WTC11 (cell line): ENCODE data around the gene ATP5MG. TPM values are rescaled to one million over a fixed set of nuclear protein-coding genes. Genes with fewer than 3 reads are reported as not detected.

Experiments used
- ATAC-seq: fragments of 200-7000 bp; cut with Tn5 transposase; 2 replicates; pipeline ENCODE4 v1.10.0; 2021; ENCODE audit warnings: mild to moderate bottlenecking, moderate library complexity
- CTCF ChIA-PET: fragments of 300-600 bp; sonication (Branson Sonifier 250); formaldehyde crosslinking; loops from one replicate; lab custom pipeline; 2021; ENCODE audit warnings: antibody characterized with exemption; lab: Charles Lee
- POLR2A ChIA-PET: fragments of 350-600 bp; sonication (Branson Sonifier 250); formaldehyde crosslinking; loops from one replicate; lab custom pipeline; 2021; ENCODE audit warnings: antibody characterized with exemption; lab: Charles Lee
- DNase-seq: peaks from one replicate; pipeline ENCODE4 v3.0.0; 2021; ENCODE audit warnings: low spot score
- H3K27ac Mint-ChIP-seq: 2 replicates; pipeline ENCODE4 v1.8.0; 2021; ENCODE audit warnings: mixed read lengths
- H3K27me3 Mint-ChIP-seq: 2 replicates; pipeline ENCODE4 v1.8.0; 2021; ENCODE audit warnings: low read depth, mild to moderate bottlenecking, moderate library complexity, mixed read lengths
- H3K36me3 Mint-ChIP-seq: 2 replicates; pipeline ENCODE4 v1.8.0; 2021; ENCODE audit warnings: mixed read lengths
- H3K4me1 Mint-ChIP-seq: 2 replicates; pipeline ENCODE4 v1.8.0; 2022; ENCODE audit warnings: mixed read lengths
- H3K4me3 Mint-ChIP-seq: 2 replicates; pipeline ENCODE4 v1.8.0; 2021; ENCODE audit warnings: mild to moderate bottlenecking, moderate library complexity, mixed read lengths
- H3K9me3 Mint-ChIP-seq: 2 replicates; pipeline ENCODE4 v1.8.0; 2021; ENCODE audit warnings: mixed read lengths
- ATF1 ChIP-seq: sonication (generic); formaldehyde crosslinking; IDR thresholded peaks from 2 replicates; pipeline ENCODE4 v1.8.1; 2023; ENCODE audit warnings: mild to moderate bottlenecking, moderate library complexity, missing genetic modification reagents
- IRF1 ChIP-seq: sonication (generic); formaldehyde crosslinking; IDR thresholded peaks from 2 replicates; pipeline ENCODE4 v1.8.0; 2023; ENCODE audit warnings: missing genetic modification reagents
- KAT7 ChIP-seq: sonication (generic); formaldehyde crosslinking; IDR thresholded peaks from 2 replicates; pipeline ENCODE4 v1.8.1; 2023; ENCODE audit warnings: missing genetic modification reagents, mild to moderate bottlenecking, borderline replicate concordance
- MXD4 ChIP-seq: fragments of 250-450 bp; sonication (Bioruptor Pico); IDR thresholded peaks from 2 replicates; pipeline ENCODE4 v1.8.0; 2021; ENCODE audit warnings: mild to moderate bottlenecking, moderate library complexity, borderline replicate concordance
- NR3C1 ChIP-seq: sonication (generic); formaldehyde crosslinking; conservative IDR thresholded peaks from 2 replicates; pipeline ENCODE4 v1.8.1; 2023; ENCODE audit warnings: low read depth, mild to moderate bottlenecking, missing genetic modification reagents
- PRDM15 ChIP-seq: sonication (generic); formaldehyde crosslinking; IDR thresholded peaks from 2 replicates; pipeline ENCODE4 v1.8.0; 2022; ENCODE audit warnings: missing genetic modification reagents
- PRRX2 ChIP-seq: fragments of 250-450 bp; sonication (Bioruptor Pico); IDR thresholded peaks from 2 replicates; pipeline ENCODE4 v1.8.0; 2021; ENCODE audit warnings: mild to moderate bottlenecking
- ZNF512 ChIP-seq: sonication (generic); formaldehyde crosslinking; IDR thresholded peaks from 2 replicates; pipeline ENCODE4 v1.8.1; 2022; ENCODE audit warnings: missing genetic modification reagents, borderline replicate concordance
- total RNA-seq: library from RNA; stranded (reverse); gene quantifications from 3 replicates; pipeline ENCODE4 v1.2.3, GENCODE V29; 2021
- TF ChIP-seq, protein P1 (sequence below): sonication (generic); formaldehyde crosslinking; IDR thresholded peaks from 2 replicates; pipeline ENCODE4 v1.8.0; 2022; ENCODE audit warnings: mild to moderate bottlenecking, missing genetic modification reagents
- TF ChIP-seq, protein P2 (sequence below): fragments of 250-450 bp; sonication (Bioruptor Pico); IDR thresholded peaks from 2 replicates; pipeline ENCODE4 v1.9.0; 2021; ENCODE audit warnings: moderate library complexity, mild to moderate bottlenecking, inconsistent platforms, borderline replicate concordance
- TF ChIP-seq, protein P3 (sequence below): fragments of 250-450 bp; sonication (Bioruptor Pico); conservative IDR thresholded peaks from 2 replicates; pipeline ENCODE4 v1.9.0; 2021; ENCODE audit warnings: mild to moderate bottlenecking

ATP5MG gene
- total RNA-seq, 1 experiment from 2014 or later, result 251 TPM

- TF ChIP-seq, protein P1, sequence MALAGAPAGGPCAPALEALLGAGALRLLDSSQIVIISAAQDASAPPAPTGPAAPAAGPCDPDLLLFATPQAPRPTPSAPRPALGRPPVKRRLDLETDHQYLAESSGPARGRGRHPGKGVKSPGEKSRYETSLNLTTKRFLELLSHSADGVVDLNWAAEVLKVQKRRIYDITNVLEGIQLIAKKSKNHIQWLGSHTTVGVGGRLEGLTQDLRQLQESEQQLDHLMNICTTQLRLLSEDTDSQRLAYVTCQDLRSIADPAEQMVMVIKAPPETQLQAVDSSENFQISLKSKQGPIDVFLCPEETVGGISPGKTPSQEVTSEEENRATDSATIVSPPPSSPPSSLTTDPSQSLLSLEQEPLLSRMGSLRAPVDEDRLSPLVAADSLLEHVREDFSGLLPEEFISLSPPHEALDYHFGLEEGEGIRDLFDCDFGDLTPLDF (CRISPR knock-in tag), result no peak
- TF ChIP-seq ATF1 (CRISPR knock-in tag), result no peak
- no peak for TF ChIP-seq PRRX2
- TF ChIP-seq NR3C1, result no peak
- TF ChIP-seq KAT7 (CRISPR knock-in tag), result no peak
- TF ChIP-seq IRF1 (CRISPR knock-in tag), result no peak
Measured at GRCh38 chr11:118442301-118442700, 40.9 kb downstream of the ATP5MG start (continued).

- peaks cover 10% of the 10 kb centered on the region for H3K36me3 Mint-ChIP-seq
- no peaks in the 10 kb centered on the region for H3K27me3 Mint-ChIP-seq
- no peaks in the 10 kb centered on the region for H3K9me3 Mint-ChIP-seq
- H3K4me1 Mint-ChIP-seq, result peaks cover 56% of the 10 kb centered on the region
- CTCF ChIA-PET, result no interaction called here
- DNase-seq (no peak), ATAC-seq (no peak)
- H3K27ac Mint-ChIP-seq, result no peak overlapping the region
- no peak overlapping the region for H3K4me3 Mint-ChIP-seq
- TF ChIP-seq ZNF512 (CRISPR knock-in tag) (no peak), KAT7 (CRISPR knock-in tag) (no peak), MXD4 (CRISPR knock-in tag) (no peak), PRDM15 (no peak)
- TF ChIP-seq, protein P2, sequence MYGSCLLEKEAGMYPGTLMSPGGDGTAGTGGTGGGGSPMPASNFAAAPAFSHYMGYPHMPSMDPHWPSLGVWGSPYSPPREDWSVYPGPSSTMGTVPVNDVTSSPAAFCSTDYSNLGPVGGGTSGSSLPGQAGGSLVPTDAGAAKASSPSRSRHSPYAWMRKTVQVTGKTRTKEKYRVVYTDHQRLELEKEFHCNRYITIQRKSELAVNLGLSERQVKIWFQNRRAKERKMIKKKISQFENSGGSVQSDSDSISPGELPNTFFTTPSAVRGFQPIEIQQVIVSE, result no peak
- TF ChIP-seq, protein P3, sequence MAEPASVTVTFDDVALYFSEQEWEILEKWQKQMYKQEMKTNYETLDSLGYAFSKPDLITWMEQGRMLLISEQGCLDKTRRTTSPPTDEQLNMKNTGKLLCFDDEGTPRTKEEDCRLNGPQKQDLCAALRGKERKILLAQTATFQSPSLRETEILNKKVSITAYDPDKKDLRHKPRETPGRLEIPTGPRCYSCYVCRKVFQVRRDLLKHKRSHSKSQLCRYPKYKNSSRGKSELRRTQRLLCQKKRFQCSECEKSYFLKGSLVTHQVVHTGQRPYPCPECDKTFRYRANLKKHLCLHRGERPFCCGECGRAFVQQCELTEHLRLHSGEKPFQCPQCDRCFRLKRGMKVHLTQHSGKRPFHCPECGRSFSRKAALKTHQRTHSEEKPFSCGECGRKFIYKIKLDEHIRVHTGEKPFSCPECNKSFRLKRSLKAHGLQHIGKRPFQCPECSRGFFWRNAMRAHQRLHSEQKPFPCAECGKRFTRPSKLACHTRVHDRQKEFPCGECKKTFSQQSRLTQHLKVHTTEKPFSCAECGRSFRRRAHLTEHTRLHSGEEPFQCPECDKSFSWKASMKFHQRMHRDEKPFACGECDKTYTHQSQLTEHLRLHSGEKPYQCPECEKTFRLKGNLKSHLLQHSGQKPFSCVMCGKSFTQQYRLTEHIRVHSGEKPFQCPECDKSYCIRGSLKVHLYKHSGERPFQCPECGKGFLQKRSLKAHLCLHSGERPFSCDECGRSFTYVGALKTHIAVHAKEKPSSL (CRISPR knock-in tag), result no peak
- POLR2A ChIA-PET, result interaction anchor here (1.1 kb wide), 1 partner anchor 7 kb away, joined by 3 read pairs; no protein-coding TSS in a partner anchor
Measured at GRCh38 chr11:118442908-118443589, 41.6 kb downstream of the ATP5MG start.
